Islet precursor cell (in vitro differentiated cells): Measurements from ENCODE around the gene NOS1AP.

Experiments used
- DNase-seq: peaks from one replicate; pipeline ENCODE4 v3.0.0-alpha.2; 2018

The NOS1AP gene

DNA sequence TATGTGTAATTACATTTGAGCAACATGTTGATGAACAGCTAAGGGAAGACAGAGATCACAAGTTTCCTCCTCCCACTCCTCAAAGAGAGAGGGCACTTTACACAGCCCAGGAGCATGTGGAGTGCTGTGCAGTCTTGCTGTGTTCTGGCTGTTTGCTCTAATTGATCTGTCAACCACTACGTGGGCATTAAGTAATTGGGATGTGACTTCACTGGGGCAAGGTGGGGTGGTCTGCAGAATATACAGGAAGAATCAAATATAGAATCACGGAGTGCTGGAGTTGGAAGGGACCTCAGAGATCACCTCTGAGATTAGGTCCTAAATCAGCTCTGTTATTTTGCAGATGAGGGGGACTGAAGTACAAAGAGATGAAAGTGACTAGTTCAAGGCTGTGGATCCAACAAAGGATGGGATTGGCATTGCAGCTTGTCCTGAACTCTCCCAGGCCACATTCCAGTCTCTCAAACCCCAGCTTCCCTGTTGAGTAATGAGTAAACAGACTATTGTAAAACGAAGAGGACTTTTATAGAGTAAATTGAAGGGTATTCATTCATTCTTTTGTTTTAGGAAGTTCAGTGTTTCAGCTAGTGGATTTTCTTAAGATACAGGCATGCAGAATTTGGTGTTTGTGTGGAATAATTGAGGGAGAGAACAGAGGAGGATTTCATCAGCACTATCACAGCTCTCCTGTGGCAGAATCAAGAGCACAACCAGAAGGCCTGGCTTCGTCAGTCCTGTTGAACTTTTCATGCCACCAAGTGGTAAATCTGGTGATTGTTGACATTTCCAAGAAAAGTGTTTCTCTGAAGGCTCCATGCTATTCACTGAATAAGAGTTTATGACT is 22.4 kb downstream of the NOS1AP start:
- peak; percentile 79 for DNase-seq

DNA sequence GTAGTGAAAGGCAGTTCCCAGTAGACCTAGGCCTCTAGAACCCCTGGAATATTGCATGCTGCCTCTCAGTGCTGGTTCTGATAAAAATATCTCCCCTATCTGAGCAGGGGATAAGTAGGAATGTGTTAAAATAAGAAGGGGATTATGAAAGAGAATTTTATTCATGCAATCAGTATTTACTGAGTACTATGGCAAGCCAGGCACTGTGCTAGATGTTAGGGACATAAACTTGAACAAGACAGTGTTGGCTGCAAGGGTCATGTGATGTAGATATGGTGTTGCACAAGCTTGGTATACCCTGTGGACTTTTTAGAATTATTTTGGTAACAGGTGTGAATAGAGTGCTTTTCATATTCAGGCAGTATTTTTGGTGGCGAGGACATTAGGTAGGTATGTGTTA is 23.6 kb downstream of the NOS1AP start:
- no peak for DNase-seq

DNA sequence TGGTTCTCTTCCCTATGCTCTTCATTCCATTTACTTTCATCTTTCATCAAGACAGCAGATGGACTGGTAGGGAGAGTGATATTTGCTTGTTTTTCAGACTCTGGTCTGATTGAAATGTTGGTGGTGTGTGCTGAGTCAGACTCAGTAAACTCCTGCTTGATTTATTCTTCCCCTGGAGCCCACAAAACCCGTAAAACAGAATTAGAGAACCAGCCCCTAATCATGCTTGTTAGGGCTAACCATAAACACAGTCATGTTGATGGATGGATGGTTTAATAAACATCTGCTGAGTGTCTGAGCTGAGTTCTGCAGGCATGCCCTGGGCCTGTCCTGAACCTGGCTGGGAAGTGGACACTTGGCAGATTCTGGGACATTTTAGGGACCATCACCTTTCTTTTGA is 24.8 kb downstream of the NOS1AP start:
- peak; percentile 66 for DNase-seq

DNA sequence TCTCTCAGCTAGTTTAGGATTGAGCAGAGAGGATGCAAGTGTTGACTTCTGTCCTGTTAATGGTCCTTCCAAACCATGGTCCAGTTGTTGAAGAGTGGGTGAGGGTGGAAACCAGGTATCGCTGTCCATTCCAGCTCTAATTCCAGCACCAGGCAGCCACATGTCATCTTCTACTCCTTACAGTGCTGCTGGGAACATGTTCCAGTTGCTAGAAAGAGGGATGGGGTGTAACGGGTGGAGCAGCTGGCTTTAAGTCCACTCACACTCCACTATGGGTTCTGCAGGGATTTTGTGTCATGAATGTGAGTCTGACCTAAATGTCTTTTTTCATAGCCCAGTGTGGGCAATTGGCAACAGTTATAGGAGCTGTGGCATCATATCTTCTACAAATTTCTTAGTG is 25.2 kb downstream of the NOS1AP start:
- no peak for DNase-seq

DNA sequence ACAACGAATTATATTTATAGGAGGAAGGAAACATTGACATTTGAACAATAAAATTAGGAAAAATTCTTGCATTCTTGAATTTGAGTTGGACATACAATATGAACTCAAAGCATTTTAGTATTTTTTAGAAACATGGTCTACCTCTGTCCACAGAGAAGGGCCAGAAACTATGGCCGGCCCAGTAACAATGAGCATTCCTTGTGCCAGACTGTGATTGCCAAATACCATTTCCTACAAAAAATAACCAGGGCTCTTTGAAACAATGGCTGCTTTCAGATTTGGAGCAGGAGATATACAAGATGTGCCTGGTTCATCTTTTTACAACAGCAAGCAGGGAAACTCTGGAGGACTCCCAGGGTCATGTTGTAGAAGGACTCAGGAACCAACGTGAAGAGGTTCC is 38.4 kb downstream of the NOS1AP start:
- DNase-seq = no peak

DNA sequence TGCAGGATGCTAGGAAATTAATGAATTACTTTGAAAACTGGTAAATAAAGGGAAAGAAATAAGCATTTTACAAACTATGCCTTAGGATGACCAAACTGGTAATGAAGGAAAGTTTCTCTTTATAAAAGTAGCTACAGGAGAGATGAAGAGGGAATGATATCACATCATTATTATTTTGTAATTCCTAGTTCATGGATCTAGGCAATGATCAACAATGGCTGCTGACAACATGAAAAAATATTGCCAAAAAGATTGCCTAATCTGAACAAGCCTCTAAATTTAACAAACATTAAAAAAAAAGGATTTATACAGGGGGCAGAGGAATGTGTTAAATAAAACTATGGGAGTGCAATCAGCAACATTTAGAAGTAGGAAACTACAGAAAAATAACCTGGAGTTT is 38.9 kb downstream of the NOS1AP start:
- DNase-seq = no peak

DNA sequence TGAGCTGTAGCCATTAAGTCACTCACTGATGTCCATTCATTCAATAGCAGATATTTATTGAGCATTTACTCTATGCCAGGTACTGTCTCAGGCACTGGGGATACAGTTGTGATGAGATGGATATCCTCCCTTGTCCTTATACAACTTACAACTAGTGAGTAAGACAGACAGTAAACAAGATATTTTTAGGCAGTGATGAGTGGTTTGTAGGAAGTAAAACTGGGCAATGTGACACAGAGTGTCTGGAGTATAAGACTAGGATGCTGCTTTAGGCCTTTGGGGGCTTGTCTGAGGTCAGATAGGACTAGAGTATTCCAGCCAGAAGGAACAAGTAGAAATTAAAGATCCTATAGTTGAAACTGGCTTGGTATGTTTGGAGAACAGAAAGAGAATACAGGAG is 41.4 kb downstream of the NOS1AP start:
- DNase-seq = no peak

DNA sequence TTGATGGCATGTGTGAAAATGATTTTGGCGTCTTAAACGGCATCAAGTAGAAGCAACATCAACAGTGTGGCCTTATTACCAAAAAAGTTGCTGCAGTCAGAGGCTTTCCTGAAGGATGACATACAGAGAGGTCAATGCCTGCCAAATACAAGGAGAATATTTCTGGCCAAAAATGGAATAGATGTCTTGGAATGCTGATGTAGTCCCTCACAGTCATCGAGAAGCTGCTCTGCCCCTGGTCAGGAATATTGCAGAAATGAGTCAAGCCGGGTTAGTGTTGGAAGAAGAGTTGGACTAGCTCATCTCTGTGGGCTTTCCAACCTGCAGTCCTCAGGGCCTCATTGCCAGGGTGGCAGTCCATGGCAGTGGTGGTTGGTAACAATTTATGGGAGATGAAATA is 42.1 kb downstream of the NOS1AP start:
- DNase-seq = no peak

DNA sequence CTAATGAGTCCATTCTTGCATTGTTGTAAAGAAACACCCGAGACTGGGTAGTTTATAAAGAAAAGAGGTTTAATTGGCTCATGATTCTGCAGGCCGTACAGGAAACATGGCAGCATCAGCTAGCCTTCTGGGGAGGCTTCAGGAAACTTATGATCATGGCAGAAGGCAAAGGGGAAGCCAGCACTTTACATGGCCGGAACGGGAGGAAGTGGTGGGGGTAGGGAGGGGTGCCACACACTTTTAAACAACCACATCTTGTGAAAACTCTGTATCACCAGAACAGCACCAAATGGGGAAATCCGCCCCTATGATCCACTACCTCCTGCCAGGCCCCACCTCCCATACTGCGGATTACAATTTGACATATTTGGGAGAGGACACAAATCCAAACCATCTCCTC is 43.9 kb downstream of the NOS1AP start:
- DNase-seq = no peak

DNA sequence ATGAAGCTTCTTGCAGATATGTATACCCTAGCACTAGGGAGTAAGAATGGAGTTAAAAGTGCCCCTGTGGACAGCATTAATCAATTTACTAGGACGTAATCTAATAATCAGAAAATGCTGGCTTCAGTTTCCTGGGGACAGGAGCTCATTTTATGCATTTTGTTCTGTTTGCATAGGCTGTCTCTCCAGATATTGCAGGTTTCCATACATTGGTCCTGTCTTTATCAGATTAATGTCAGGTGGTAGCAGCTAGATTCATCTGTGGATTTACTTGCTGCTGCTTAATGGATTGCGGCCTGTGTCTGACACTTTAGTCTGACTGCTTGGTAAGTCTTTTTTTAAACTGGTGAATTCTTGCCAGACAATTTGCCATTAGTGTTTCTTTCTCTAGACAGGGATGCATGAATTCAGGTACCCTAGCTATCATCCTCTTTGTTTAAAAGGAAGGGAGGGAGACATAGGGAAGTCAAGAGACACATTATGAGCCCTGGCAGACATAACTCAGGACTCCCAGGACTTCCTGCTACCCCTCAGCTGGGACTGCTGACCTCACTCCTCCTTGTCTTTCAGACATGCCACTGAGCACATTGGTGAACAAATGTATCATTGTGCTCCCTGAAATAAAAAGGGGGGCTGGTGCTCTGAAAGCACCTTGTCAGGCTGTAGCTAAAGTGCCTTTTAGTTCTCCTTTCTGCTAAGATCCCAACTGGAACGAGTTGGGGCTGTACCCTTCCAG is 47.7 kb downstream of the NOS1AP start:
- DNase-seq = peak; percentile 65

DNA sequence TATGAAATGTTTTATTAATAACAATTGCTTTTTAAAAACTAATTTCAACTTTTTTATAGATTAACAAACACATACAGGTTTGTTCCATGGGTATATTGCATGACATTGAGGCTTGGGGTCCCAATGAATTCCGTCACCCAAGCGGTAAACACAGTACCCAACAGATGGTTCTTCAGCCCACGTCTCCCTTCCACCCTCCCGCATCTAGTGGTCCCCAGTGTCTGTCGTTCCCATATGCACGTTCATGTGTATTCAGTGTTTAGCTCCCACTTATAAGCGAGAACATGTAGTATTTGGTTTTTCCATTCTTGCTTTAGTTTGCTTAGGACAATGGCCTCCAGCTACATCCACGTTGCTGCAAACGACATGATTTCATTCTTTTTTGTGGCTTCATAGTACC is 48.6 kb downstream of the NOS1AP start:
- no peak for DNase-seq

DNA sequence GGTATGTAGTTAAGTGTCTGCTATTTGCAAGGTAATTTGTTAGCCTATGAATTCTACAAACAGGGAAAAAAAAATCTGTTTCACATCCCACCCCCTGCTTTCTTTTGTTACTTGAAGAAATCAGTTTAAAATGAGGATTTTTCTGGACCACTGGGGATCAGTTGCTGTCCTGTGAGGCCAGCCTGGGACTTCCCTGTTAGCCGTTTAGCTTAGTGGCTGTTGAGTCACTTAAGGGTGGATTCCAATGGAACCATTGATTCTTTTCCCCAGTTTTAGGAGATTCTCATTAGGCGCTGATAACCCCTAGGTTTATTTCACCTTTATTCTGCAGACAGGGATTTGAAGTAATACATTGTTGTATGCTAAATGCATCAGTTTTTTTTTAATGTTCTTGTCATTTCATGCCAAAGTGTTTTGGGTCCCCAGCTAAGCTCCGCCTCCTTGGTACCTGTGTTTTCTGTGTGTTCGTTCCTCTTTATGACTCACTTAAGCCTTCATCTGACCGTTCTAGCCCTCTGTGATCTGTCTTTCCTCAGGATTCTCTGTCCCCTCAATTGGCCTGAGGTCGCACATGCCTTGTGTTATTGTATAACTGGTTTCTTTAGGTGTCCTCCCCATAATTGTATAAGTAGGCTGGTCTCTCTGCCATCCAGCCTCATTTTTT is 59.3 kb downstream of the NOS1AP start:
- peak; percentile 83 for DNase-seq

DNA sequence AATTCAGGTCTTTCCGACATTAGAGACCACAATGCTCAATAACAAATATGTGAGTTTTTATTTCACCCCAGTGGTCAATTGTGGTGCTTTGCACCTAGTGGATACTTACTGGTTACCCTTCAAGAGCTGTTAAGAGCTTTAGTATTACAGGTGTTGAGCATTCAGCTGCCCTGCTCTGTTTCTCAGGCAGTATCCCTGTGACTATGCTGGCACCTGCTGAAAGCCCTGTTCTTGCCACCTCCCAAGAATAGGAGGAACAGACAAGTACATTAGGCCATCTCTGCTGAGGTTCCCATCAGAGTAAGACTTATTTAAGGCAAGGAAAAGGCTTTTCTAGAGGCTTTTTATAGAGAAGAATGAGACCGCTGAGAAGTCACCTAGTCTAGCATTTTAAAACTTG is 60.8 kb downstream of the NOS1AP start:
- DNase-seq = no peak

DNA sequence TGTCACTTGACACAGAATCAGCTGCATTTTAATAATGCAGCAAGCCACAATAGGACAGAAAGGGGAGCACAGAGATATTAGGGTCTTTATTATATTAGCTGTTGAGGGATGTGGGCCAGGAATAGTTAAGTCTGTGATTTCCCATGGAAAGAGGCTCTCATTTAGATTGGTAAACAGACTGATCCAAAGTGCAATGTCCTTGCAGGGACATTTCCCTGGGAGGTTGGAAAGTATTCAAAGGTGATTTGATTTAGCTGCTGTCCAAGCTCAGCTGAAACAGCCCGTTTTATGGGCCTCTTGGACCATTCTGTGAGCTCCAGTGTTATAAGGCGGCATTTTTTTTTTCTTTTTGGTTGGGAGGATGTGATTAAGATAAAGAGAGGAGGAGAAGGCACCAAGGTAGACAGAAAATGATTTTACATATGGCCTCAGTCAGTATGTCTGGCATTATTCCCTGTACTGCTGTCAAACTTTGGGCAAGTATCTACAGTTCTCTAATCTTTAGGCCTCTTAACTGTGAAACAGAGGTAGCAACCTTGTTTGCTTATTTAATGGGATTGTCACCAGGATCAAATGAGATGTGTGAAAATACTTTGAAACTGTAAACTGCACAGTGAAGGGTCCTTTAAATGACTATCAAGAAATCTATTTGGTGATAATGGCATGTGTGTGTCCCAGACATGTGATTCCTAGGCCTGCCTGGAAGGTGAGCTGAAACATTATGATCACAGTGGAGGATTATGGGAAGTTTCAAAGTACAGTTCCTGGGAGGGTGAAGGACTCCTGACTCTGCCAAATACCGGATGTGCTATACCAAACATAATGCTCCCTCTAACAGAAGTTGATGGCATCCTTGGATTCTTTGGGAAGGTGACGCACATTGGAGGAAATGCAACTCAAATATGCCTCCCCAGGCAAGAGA is 62.2 kb downstream of the NOS1AP start:
- no peak for DNase-seq

DNA sequence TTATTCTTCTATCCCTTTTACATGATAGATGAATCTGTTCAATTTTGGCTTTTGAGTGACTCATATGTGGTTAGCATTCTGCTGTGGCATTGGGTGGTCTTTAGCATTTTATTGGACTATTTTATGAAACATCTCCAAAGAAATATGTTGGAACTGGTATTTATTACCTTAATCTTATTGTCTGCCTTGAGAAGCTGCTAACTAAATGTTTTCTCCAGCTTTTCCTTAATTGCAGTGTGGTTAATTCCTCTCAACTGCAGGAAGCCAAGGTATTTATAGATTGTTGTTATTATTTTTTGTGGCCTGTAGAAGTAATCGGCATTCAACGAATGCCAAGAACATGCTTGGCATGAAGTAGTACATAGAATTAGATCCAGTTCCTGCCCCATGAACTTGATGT is 64.1 kb downstream of the NOS1AP start:
- DNase-seq = no peak

DNA sequence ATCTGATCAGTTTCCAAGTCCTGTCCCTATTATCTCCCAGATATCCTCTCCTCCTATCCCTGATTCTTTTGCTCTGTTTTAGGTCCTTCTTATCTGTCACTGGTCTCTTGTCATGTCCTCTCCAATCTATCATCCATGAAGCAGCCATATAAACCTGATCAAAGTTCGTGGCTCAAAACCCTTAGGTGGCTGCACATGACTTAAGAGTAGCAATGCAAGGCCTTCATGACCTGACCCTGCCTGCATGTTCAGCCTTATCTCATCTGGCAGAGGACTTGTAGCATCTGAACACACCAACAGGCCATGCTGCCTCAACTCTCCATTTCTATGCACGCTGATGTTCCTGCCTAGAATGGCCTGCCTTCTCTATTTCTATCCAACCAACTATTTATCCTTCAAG is 65.2 kb downstream of the NOS1AP start:
- DNase-seq = no peak

DNA sequence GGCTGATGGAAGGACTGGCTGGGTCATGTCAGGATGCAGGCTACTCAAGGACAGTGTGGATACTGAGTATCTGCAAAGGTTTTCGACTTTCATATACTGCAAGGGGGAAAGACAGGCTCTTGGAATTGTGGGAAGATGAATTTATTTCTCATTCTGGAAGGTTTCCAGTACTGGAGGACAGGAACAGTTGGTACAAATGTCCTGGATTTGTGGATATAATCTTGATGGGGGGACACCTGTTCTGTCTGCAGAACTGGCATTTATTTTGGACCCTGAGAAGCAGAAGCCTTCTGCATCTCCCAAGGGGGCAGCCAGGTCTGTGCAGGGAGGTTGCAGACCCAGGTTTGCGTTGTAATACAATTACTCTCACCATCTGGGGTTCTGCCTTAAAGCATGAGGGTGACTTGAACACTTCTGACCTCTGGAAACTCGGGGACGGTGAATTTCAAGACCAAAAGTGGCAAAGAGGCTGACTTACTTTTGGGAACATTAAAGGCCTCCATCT is 65.8 kb downstream of the NOS1AP start:
- DNase-seq = no peak

DNA sequence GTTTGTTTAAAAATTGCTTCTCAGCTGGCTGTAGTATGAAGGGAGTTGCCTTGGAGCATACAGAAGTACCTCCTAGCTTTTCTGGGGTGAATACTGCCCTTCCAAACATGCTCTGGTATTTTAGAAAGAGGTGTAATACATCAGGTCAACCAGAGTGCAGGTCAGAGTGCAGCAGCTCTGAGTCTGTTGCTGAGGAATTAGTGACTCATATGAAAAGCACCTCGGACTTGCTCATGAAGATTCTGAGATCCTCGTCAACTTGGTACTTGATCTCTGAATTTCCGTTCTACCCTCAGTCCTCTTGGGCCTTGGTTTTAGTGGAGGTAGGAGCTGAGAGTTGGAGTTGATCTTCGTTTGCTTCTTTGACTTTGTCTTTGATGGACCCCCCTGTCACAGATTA is 67.3 kb downstream of the NOS1AP start:
- DNase-seq = peak; percentile 83

DNA sequence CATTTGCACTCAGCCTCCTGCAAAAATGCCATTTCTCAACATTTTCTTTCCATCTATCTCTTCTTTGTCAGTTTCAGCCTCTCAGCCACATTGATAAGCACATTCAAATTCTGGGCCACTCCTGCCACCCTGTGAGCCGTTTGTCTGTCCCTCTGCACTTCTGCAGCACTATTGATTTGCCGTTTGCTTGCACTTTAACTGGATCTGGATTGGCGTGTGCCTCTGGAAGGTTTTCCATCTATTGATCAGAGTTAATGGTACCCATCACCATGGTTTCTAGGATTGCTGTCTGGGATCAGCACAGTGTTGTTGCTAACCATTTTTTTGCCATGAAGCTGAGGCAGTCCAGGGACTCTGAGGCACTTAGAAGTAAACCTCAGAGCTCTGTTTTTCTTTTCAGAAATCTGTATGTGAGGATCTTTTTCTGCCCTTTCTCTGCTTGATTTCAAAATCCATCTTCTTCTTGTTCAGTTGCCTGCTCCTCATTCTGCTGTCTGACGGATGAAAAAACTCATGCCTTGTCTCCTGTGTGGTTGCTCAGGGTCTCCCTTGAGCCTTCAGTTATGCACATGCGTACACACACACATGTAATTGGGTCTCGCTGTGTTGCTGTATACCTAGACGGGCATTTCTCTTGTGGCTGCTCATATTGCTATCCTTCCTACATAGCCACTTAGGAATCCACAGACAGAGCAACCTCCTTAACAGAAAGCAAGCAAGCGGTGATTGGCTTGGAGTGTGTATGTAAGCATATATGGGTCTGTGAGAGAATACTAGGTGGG is 67.9 kb downstream of the NOS1AP start:
- DNase-seq = no peak

DNA sequence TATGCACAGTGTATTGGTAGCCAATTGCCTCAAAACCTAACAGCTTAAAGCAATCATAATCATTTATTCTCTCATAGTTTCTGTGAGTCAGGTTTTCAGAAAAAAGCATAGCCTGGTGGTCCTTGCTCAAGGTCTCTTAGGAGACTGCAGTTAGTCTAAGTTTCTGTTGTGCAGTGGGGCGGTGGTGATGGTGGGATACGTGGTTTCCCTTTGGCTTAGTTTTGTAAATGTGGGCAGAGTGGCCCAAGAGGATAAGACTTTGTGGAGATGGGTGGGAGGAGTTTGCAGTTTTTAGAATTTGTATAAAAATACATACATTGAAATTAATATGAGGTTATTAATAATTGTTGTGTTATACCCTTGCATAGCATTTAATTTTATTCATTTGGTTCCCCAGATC is 68.6 kb downstream of the NOS1AP start:
- no peak for DNase-seq

DNA sequence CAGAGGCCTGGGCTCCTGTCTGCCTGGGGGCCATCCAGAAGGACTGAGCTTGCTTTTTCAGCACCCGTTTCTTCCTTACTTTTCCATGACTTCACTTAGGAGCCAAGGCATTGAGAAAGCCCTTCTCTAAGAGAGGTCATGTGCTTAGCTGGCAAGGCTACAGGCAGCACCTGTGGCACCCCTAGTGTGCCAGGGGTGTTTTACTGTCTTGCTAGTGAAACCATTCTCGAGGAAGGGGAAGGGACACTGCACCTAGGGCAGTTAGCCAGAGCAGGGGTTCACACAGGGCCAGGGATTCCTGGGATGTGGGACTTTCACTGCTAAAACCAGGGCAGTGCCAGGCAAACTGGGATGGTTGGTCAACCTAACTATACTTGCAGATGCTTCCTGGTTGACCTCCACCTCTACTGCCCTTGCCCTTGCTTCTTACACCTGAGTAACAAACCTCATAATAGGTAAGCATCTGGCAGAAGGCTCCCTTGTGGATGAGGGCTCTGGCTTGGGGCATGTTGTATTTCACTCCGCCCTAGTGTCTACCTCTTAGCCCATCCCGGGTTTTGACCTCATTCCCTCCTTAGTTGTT is 69.2 kb downstream of the NOS1AP start:
- DNase-seq = no peak
